ENCODE data around the gene CASP9.
"Not testable (repeated sequence)": the region's sequence is repeated elsewhere in the genome, so short reads cannot be mapped to it uniquely, and the experiment has no call there.

- not testable (repeated sequence) for TF ChIP-seq POLR2A, CTCF (IDR thresholded peaks at IDR 0.05)
Observed at GRCh38 chr1:15469821-15470448, 54.1 kb downstream of the CASP9 start.
